Raji (cell line): ENCODE measurements around the gene RETREG2.
A peak's percentile ranks its signal among the peaks of the same experiment; 100 is the strongest.

Source experiments
- POLR2A ChIP-seq: IDR thresholded peaks from 2 replicates; pipeline ENCODE4 v1.6.1; 2011; ENCODE audit warnings: low read depth, low read length, control low read depth; ENCODE audit not compliant: insufficient read depth

RETREG2 gene

DNA sequence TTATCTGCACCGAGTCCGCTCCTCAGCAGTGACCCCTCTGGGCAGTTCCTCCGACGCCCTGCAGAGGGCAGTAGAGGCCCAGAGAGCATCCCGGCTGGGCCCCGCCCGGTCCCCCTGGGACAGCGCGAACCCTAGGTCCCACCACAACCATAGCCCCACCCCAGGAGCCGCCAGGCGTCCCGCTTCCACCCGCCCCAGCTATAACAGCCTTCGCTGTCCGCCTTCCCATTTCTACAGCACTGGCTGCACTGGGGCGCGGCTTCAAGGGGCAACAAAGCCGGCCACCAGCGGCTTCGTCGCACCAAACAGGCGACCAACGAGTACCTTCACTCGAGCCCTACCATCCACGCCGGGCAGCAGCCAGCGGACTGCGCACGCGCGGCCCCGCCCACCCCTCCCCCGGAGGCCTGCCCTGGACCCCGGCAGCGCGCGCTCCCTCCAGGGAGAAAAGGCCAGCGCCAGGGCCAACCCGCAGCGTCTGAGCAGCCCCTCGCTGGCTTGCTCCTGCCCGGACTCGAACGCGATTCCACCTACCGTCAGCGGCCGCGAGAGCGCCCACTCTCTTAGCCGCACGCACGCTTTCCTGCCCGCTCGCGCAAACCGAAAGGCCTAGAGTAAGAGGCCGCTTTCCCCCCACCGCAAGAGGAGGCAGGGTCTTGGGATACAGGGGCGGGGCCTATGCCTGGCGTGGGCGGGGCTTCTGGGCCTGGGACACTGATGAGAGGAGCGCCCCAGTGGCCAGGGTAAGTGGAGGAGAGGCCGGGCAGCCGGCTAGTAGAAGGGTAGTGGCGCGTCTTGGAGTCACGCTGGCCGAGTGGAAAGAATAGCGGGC is 17.7 kb upstream of the RETREG2 start, which contains the start of gene NHEJ1:
Gene NHEJ1 (minus strand): TSS at position 630 of the 832 bp plus-strand sequence. CDS start 2,453 bp downstream, outside the sequence.
- TF ChIP-seq POLR2A: peak; percentile 90

DNA sequence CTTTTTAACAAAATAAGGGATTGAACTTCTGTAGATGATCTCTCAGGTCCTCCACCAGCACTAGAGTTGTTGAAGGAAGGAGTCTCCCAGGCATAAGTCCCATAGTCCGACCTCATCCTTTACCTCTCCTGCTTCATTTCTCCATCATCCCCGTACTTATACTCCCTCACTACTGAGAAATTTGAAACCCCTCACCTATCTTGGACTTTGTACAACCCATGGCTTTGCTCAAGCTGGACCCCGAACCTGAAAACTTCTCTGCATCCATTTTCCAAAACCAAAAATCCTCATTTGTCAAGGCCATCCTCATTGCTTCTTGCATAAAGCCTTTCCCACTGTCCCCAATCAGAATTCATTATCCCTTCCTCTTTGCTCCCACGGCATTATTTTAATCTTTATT is 17.0 kb upstream of the RETREG2 start:
- no peak for TF ChIP-seq POLR2A

DNA sequence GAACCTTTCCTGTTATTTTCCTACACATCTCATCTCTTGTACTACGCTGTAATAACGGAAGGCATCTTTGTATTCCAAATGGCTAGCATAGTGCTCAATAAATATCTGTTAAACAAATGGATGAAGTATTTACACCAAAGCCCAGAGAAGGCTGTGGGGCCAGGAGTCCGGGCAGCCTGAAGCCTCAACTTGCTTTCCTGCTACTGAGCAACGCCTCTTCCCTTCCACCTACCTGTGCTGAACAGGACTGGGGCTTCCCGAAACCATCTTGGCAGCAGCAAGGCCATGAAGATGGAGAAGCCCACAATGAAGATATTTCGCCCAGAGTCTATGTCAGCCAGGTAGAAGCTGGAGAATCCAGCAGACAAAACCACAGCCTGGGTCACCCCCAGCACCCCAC is 14.9 kb upstream of the RETREG2 start:
- no peak for TF ChIP-seq POLR2A

DNA sequence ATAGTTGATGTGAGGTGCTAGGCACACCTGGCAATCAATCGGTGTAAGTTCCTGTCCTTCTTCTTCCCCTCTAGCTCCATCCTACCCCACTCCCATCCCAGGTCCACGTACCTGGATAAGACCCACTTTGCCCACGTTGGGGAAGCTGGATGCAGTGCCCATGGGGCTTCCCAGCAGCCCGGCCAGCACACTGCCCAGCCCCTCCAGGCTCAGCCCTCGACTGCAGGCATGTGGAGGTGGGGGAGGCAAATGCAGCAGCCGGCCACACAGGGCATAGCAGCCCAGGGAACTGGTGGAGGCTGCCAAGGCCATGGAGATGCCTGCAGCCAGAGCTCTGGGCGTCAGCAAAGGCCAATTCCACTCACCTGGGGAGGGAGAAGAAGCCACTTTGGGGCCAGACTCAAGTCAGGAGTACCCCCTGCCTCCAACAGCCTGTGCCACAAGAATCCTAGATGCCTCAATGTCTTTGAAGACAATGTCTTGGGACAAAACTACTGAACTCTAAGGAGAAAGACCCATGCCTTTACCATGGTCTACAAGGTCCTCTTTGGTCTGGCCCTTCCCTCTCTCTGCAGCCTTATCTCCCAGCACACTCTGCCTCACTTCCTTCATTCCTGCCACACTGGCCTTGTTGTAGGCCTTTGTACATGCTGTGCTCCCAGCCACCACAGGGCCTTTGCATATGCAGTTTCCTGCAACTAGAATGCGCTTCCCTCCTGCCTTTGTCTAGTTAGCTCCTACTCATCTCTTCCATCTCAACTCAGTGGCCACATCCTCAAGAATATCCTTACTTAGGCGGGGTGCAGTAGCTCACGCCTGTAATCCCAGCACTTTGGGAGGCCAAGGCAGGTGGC is 12.8 kb upstream of the RETREG2 start:
- no peak for TF ChIP-seq POLR2A

DNA sequence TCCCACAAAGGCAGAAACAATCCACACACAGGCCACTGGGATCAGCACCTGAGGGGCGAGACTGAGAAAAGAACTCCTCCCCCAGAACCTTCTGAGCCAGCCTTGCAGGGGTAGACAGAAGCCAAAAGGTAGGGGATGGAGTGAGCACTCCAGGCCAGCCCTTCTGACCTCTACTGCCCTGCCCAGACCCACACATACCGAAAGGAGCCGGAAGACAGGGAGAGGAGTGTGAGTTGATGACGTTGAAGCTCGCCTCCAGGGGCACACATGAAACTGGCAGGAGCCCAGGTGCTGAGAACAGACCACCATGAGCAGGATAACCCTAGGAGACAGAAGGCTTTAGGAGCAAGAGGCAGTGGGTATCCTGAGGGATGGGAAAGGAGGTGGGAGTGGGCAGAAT is 10.1 kb upstream of the RETREG2 start:
- TF ChIP-seq POLR2A: no peak

DNA sequence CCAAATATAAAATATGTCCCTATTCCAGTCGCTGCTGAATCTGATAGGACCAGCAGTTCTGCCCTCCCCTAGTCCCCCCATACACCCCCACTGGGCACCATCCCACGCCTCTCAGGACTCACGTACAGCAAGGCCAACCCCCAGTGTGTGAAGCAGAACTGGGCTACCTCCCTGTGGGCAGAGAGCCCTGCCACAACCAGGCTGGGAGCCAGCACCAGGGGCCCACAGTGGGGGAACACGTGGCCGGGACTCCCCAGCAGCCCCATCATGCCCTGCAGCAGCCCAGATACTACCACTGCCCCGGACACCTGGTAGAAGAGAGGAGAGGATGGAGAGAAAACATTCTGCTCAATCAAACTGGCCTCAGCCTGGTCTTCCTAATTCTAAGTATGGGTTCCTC is 9.5 kb upstream of the RETREG2 start:
- TF ChIP-seq POLR2A: no peak

DNA sequence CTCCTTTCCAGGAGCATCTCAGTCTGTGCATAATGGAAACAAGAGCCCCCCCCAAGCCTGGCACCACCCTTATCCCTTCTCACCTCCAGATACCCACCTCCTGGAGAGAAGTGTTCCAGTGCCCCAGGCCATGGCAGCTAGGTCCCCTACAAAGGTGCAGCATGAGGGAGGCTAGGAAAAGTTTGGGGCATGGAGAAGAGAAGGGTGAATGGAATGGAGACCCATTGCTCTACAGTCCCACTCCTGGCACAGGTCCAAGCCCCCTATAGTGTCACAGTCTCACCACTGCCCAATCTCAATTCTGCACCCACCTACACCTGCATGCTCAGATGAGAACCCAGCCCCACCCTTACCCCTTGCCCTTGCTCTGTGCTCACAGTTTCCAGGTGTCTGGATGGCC is 9.1 kb upstream of the RETREG2 start:
- no peak for TF ChIP-seq POLR2A

DNA sequence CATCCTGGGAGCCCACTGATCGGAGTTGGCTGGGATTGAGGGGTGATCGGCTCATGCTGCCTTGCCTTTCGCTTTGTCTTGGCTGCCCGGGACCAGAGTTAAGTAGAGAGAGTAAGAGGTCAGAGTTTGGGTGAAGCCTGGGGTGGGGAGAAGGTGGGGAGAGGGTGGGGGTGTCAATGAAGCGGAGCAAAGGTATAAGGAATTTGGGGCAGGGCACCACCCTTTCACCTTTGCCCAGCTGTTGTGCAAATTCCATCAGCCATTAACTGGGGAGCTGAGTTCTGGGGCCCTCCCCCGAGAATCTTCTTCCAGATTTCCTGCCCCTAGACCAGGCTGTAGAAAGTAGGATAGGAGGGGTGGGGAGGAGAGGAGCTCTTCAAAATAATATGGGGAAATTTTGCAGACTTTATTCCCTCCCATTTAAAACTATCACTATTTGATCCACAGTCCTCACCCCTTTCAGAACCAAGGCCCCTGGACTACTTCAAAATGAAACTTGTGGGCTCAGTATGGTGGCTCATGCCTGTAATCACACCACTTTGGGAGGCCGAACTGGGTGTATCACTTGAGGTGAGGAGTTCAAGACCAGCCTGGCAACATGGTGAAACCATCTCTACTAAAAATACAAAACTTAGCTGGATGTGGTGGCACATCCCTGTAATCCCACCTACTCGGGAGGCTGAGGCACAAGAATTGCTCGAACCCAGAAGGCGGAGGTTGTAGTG is 8.0 kb upstream of the RETREG2 start, which contains the start of gene SLC23A3:
Gene SLC23A3 (minus strand): TSS at position 100 of the 725 bp plus-strand sequence. CDS start 45 bp downstream, at position 55.
- no peak for TF ChIP-seq POLR2A

DNA sequence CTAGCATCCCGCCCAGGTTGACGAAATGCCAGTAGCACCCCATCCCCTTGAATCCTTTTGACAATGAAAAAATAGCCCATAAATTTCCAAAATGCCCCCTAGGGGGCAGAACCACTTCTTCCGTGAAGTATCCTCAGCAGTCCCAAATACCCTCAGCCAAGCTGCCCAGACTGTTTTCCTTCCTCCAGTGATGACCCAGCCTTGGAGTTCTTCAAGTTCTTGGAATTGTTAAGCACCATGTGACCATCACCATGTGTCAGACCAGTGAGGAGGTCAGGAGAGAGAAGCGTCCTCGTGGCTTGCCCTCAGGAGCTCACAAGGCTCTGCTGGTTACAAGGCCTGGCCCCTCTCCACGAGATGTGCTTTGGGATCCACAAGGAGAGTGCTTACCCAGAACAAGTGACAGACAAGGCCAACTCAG is 6.8 kb upstream of the RETREG2 start:
- no peak for TF ChIP-seq POLR2A

DNA sequence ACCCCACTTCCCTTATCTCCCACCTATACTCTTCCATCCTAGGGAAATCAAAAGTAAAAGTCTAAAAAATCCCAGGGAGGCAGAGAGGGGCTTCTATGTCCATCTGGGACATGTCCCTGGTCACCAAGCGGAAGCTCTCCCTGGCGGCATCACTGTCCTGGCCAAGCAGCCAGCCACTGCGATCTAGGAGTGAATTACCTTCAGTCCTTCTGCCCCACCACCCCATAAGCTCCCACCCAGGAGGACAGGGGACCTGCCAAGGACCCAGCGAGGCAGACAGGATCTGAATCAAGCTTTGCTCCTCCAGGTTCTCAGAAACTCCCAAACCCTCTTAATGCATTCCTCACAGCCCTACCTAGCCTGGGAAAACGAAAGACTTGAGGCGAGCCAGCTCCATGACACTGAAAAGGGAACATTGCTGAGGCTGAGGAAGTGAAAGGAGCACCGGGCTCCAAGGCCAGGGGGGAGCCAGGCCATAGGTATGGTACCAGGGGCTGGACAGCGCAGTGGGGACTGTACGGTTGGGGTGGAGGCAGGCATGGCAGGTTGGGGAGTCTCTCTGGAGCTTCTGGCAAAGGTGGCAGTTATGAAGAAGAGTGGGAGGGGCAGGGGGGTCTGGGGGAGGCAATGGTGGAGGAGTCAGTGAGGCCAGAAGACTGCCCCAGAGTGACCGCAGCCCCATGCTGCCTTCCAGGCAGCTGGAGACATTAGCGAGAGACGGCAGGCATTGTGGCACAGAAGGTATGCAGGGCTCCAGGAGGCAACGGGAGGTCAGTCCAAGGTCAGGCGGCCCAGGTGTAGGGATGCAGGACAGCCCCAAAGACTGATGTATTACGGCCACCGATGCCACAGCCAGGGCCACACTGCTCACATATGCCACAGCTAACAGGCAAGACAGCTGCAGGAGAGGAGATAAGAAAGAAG is 5.6 kb upstream of the RETREG2 start:
- no peak for TF ChIP-seq POLR2A

DNA sequence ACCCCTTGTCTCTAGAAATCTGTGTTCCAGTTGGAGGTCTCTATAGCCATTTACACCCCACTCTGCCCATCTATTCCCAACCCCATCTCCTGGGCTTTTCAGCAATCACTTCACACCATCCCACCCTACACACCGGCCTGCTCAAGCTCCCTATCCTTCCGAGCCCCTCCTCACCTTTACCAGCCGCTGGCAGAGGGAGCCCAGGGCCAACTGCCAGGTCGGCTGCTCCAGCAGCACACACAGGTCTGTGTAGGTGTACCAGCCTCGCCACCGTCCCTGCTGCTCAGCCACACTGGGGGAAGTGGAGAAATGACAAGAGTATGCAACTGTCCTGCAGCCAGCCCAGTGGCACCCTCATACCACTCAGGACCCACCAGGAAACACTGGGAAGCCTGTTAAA is 4.9 kb upstream of the RETREG2 start:
- TF ChIP-seq POLR2A: no peak

DNA sequence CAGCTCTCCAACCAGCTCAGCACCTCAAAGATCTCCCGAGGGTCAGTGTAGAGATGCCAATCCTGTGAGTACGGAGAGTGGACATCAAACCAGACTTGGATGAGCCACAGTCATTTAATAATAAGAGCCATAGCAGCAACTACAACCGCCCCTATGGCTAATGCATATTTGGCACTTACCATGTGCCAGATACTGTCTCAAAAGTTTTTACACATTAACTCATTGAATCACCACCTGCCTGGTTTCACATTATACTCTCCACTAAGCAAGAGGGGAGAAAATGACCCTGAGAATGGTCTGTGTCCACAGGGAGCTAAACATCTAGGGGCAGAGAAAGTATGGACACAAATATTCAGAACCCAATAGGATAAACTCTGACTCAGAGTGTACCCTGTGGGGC is 3.9 kb upstream of the RETREG2 start:
- no peak for TF ChIP-seq POLR2A

DNA sequence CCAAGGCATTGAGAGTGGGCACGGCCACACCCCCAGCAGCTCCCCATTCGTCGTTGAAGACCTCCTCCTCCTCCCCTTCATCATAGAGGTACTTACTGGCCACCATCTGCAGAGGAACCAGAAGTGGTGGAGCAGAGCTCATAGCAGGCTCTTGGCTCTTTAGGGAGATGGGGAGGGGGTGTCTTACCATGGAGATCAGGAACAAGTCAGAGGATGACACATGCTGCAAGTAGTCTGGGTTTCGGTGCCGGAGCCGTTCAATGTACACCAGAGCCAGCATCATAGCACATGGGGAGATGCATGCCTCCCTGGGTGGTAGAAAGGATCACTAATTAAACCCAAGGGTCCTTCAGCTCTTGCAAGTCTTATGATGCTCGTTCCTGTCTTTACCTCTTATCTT is 3.3 kb upstream of the RETREG2 start:
- no peak for TF ChIP-seq POLR2A

DNA sequence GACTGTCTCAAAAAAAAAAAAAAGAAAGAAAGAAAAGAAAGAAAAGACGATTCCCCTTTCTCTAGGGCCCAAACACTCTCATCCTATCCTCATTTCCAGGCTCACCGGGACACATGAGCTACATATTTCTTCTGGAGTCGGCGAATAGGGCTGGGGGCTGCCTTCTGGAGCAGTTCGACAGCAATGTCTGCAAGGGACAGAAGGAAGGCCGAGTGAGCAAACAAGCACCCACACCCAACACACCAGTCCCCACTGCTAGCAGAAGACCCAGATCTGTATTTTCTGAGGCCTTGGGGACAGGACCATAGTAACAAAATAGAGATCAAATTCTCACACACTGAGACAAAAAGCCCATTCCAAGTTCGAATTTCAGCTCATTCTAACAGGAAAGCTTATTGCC is 2.6 kb upstream of the RETREG2 start:
- TF ChIP-seq POLR2A: no peak
